HEK293 (cell line): Measurements from ENCODE around the gene EFCC1.

Experiments used
- YY2 ChIP-seq: fragments of 450-650 bp; formaldehyde crosslinking; IDR thresholded peaks from 2 replicates; pipeline ENCODE4 v1.5.1; 2016; ENCODE audit warnings: missing biosample characterization, missing genetic modification characterization
- ZIC2 ChIP-seq: fragments of 450-650 bp; formaldehyde crosslinking; IDR thresholded peaks from 2 replicates; pipeline ENCODE4 v1.5.1; 2016; ENCODE audit warnings: missing biosample characterization, missing genetic modification characterization
- ZNF10 ChIP-seq: fragments of 450-650 bp; formaldehyde crosslinking; IDR thresholded peaks from 2 replicates; pipeline ENCODE4 v1.5.1; 2017; ENCODE audit warnings: missing biosample characterization, missing genetic modification characterization
- ZNF274 ChIP-seq, 2 experiments: fragments of 200-500 bp in 1 of 2; fragments of 450-650 bp in 1 of 2; sonication (Bioruptor generic) in 1 of 2; formaldehyde crosslinking in 1 of 2; IDR thresholded peaks; 2 replicates each; pipeline versions ENCODE4 v1.5.1 to v1.6.1; 2014 to 2016; ENCODE audit warnings: borderline replicate concordance in 1 of 2, inconsistent platforms in 1 of 2, low read length in 1 of 2, missing biosample characterization in 1 of 2, missing genetic modification characterization in 1 of 2
- ZNF521 ChIP-seq: fragments of 450-650 bp; formaldehyde crosslinking; IDR thresholded peaks from 2 replicates; pipeline ENCODE4 v1.5.1; 2017; ENCODE audit warnings: missing biosample characterization, mild to moderate bottlenecking, missing genetic modification characterization
- ZNF530 ChIP-seq: fragments of 450-650 bp; formaldehyde crosslinking; IDR thresholded peaks from 2 replicates; pipeline ENCODE4 v1.5.1; 2016; ENCODE audit warnings: low read depth, missing biosample characterization, missing genetic modification characterization
- TF ChIP-seq, protein P1 (sequence below): fragments of 450-650 bp; formaldehyde crosslinking; IDR thresholded peaks from 2 replicates; pipeline ENCODE4 v1.5.1; 2016; ENCODE audit warnings: missing biosample characterization, missing genetic modification characterization
- TF ChIP-seq, protein P2 (sequence below): fragments of 450-650 bp; formaldehyde crosslinking; IDR thresholded peaks from 2 replicates; pipeline ENCODE4 v1.5.1; 2016; ENCODE audit warnings: missing biosample characterization, missing genetic modification characterization

DNA sequence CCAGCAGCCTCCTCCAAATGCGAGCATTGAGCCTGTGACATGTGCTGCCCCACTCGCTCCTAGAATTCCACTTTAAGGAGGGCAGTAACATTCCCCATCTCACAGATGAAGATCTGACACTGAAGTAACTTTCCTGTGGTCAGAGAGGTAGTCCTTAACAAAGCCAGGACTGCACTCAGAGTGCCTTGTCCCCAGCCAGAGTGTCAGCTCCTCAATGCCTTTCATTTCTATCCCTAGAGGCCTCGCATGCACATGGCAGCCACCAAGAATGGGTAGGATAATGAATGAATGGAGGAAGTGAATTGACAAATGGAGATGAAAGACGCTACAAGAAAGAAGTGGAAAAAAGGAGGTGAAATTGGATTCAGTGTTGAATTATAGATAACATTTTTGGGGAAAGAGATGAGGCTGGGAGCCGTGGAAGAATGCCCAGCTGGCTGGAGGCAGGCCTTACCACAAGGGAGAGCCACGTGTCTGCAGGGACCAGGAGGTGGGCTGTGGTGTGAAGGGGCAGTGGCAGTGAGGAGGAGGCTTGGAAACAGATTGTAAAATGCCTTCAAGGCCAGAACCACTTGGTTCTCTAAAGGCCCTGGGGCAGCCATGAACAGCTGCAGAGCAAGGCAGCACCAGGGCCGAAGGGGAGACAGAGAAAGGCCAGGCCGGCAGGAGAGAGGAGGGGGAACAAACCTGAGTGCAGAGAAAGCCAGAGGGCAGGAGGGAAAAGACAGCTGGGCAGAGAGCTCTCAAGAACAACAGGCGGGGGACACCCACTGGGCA lies 17.6 kb upstream of the EFCC1 start:
- TF ChIP-seq YY2 (tag by site-specific recombination), result no peak
- TF ChIP-seq ZNF521 (tag by site-specific recombination), result no peak
- no peak for TF ChIP-seq ZNF274 (IDR thresholded peaks at IDR 0.05; ENCODE audit: low read length)
- no peak for TF ChIP-seq ZNF274 (tag by site-specific recombination; IDR thresholded peaks at IDR 0.05; ENCODE audit: borderline replicate concordance)
- TF ChIP-seq, protein P1, sequence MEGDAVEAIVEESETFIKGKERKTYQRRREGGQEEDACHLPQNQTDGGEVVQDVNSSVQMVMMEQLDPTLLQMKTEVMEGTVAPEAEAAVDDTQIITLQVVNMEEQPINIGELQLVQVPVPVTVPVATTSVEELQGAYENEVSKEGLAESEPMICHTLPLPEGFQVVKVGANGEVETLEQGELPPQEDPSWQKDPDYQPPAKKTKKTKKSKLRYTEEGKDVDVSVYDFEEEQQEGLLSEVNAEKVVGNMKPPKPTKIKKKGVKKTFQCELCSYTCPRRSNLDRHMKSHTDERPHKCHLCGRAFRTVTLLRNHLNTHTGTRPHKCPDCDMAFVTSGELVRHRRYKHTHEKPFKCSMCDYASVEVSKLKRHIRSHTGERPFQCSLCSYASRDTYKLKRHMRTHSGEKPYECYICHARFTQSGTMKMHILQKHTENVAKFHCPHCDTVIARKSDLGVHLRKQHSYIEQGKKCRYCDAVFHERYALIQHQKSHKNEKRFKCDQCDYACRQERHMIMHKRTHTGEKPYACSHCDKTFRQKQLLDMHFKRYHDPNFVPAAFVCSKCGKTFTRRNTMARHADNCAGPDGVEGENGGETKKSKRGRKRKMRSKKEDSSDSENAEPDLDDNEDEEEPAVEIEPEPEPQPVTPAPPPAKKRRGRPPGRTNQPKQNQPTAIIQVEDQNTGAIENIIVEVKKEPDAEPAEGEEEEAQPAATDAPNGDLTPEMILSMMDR, result no peak
- TF ChIP-seq ZNF530, result no peak
- TF ChIP-seq, protein P2, sequence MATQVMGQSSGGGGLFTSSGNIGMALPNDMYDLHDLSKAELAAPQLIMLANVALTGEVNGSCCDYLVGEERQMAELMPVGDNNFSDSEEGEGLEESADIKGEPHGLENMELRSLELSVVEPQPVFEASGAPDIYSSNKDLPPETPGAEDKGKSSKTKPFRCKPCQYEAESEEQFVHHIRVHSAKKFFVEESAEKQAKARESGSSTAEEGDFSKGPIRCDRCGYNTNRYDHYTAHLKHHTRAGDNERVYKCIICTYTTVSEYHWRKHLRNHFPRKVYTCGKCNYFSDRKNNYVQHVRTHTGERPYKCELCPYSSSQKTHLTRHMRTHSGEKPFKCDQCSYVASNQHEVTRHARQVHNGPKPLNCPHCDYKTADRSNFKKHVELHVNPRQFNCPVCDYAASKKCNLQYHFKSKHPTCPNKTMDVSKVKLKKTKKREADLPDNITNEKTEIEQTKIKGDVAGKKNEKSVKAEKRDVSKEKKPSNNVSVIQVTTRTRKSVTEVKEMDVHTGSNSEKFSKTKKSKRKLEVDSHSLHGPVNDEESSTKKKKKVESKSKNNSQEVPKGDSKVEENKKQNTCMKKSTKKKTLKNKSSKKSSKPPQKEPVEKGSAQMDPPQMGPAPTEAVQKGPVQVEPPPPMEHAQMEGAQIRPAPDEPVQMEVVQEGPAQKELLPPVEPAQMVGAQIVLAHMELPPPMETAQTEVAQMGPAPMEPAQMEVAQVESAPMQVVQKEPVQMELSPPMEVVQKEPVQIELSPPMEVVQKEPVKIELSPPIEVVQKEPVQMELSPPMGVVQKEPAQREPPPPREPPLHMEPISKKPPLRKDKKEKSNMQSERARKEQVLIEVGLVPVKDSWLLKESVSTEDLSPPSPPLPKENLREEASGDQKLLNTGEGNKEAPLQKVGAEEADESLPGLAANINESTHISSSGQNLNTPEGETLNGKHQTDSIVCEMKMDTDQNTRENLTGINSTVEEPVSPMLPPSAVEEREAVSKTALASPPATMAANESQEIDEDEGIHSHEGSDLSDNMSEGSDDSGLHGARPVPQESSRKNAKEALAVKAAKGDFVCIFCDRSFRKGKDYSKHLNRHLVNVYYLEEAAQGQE (tag by site-specific recombination), result no peak
- TF ChIP-seq ZIC2 (tag by site-specific recombination), result no peak
- TF ChIP-seq ZNF10, result no peak
